Hair follicular keratinocyte (primary cell): Measurements from ENCODE around the gene P4HA2. TPM values are rescaled to one million over a fixed set of nuclear protein-coding genes. Genes with fewer than 3 reads are reported as not detected.

ENCODE experiments used
- total RNA-seq: library from RNA; depleted of rRNA; stranded (reverse); fragments of >200 nt; gene quantifications from 2 replicates; pipeline ENCODE4 v1.2.3, GENCODE V29; 2015

Gene P4HA2
- total RNA-seq = 70.4 and 112 TPM in 2 replicates

DNA sequence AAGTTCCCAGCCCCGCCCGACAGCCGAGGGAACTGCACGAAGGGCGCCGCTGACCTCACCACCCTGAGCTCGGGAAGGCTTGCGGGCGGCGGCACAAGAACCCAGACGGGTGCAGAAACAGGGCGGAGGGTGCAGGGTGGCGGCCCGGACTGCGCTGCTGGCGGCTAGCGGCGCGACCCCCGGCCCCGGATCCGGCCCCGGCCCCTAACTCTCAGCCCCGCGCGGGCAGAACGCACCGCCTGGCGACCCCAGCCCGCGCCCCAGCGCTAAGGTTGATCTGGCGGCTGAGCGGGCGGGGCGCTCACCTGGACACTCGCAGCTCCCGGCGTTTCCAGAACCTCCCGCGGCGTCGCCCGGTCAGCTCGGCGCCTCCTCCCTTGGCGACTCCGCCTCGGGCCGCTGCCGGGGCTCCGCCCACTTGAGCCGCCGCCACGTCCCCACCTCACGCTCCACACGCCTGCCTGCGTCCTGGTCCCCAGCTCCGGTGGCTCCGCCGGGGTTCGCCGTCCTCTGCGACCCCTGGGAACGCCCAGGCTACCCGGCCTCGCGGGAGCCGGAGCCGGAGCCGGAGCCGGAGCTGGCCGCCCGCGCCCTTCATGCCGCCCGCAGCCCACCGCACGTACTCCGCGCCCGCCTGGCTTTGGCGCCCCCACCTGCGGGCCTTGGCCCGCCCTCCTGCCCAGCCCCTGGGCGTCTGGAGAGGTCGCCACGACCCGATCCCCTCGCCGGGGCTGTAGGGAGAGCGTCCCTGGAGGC is at the start of gene P4HA2:
Gene P4HA2 (minus strand): TSS at position 369 of the 756 bp plus-strand sequence. CDS start 9,227 bp downstream, outside the sequence.

DNA sequence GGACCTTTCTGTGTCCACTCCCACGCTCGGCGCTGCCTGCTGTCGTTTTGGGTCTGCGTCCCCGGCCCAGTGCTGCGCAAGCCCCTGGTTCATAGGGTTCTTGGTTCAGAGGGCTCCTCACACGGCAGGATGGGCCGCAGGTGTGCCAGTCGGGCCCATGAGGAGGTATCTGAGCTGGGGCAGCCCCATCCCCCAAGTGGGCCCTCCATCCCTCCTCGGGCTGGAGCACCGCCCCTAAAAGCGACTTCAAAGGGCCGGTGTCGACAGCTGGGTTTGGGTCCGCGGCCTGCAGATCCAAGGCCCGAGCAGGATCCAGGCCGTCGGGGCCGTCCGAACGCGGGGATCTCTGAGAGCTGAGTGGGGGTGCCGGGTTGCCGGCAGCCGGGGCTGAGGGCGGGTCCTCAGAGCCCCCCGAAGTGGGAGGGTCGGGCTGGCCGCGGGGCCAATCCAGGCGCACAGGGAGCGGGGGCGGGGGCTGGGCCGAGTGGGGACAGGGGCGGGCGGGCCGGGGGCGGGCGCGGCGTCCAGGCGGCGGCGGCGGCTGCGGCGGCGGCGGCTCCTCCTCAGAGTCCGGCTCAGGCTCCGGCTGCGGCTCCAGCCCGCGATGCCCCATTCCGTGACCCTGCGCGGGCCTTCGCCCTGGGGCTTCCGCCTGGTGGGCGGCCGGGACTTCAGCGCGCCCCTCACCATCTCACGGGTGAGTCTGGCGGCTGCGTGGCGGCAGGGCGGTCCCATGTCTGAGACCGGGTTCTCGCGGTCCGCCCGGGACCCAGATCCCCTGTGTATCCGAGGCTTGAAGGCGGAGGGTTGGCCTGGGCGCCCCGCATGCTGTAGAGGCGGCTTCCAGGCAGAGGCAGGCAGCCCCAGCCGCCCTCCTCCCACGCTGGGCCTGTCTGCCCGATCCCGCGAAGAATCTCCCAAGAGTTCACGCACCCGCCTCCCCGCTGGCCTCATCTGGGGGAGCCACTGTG is 29.8 kb upstream of the P4HA2 start, which contains the start of gene PDLIM4:
Gene PDLIM4 (plus strand): TSS at position 566 of the 971 bp plus-strand sequence. CDS start 39 bp downstream, at position 605.

Other genes starting within 250 kb of the P4HA2 start
- 0.39 TPM in 1 of 2 replicates, not detected in the other for gene ACSL6, start 216.2 kb downstream of the P4HA2 start, total RNA-seq
- gene IL3, start 167.2 kb downstream of the P4HA2 start, total RNA-seq = not detected in 2 replicates
- gene CSF2, start 154.1 kb downstream of the P4HA2 start, total RNA-seq = 16.9 and 49.0 TPM in 2 replicates
- gene PDLIM4, start 29.8 kb upstream of the P4HA2 start, total RNA-seq = 44.2 and 74.6 TPM in 2 replicates
- gene SLC22A4, start 66.5 kb upstream of the P4HA2 start, total RNA-seq = 1.2 and 2.2 TPM in 2 replicates
- 6.3 and 10.1 TPM in 2 replicates for gene SLC22A5, start 141.9 kb upstream of the P4HA2 start, total RNA-seq